Mucosa of rectum (tissue), 2 donors: ENCODE results near the gene FAM180A.

ENCODE experiments used
- H3K27ac ChIP-seq, 2 donors: one replicate each; pipeline ENCODE4 v1.7.0; 2013; ENCODE audit warnings: inconsistent platforms in 2 of 2, low read depth in 2 of 2, low read length in 2 of 2
- H3K27me3 ChIP-seq, 2 donors: one replicate each; pipeline ENCODE4 v1.7.0; 2013; ENCODE audit warnings: low read length in 2 of 2; ENCODE audit not compliant: control insufficient read depth in 2 of 2, insufficient read depth in 2 of 2
- H3K36me3 ChIP-seq, 2 donors: one replicate each; pipeline ENCODE4 v1.7.0; 2013; ENCODE audit warnings: low read length in 2 of 2; ENCODE audit not compliant: control insufficient read depth in 2 of 2, insufficient read depth in 2 of 2
- H3K4me1 ChIP-seq, 2 donors: one replicate each; pipeline ENCODE4 v1.7.0; 2013; ENCODE audit warnings: low read length in 2 of 2, mild to moderate bottlenecking in 1 of 2; ENCODE audit not compliant: control insufficient read depth in 2 of 2, insufficient read depth in 2 of 2
- H3K4me3 ChIP-seq, 2 donors: one replicate each; pipeline ENCODE4 v1.7.0; 2013; ENCODE audit warnings: low read length in 2 of 2
- H3K9ac ChIP-seq, 2 donors: one replicate each; pipeline ENCODE4 v1.7.0; 2013; ENCODE audit warnings: low read length in 2 of 2, low read depth in 1 of 2, mild to moderate bottlenecking in 1 of 2
- H3K9me3 ChIP-seq, 2 donors: one replicate each; pipeline ENCODE4 v1.7.0; 2013; ENCODE audit warnings: low read length in 2 of 2; ENCODE audit not compliant: control insufficient read depth in 2 of 2
- donor health status: healthy.
- donor health status: Normal muscosa, but diverticular disease.

The FAM180A gene

GRCh38 chr7:135716677-135717238 lies 31.9 kb downstream of the FAM180A start:
- no peak overlapping the region for H3K4me3 ChIP-seq
- H3K4me1 ChIP-seq: no peaks in the 10 kb centered on the region
- no peak overlapping the region for H3K9ac ChIP-seq
- no peak overlapping the region for H3K27ac ChIP-seq
- H3K9me3 ChIP-seq: no peaks in the 10 kb centered on the region
- no peaks in the 10 kb centered on the region for H3K36me3 ChIP-seq
- no peaks in the 10 kb centered on the region for H3K27me3 ChIP-seq

GRCh38 chr7:135715673-135716072 lies 32.9 kb downstream of the FAM180A start:
- no peaks in the 10 kb centered on the region for H3K4me1 ChIP-seq
- H3K9ac ChIP-seq: no peak overlapping the region
- no peak overlapping the region for H3K27ac ChIP-seq
- no peaks in the 10 kb centered on the region for H3K36me3 ChIP-seq
- no peaks in the 10 kb centered on the region for H3K9me3 ChIP-seq
- H3K4me3 ChIP-seq: no peak overlapping the region
- H3K27me3 ChIP-seq: no peaks in the 10 kb centered on the region

GRCh38 chr7:135715055-135715522 lies 33.5 kb downstream of the FAM180A start:
- H3K36me3 ChIP-seq: no peaks in the 10 kb centered on the region
- no peak overlapping the region for H3K27ac ChIP-seq
- no peaks in the 10 kb centered on the region for H3K4me1 ChIP-seq
- H3K27me3 ChIP-seq: no peaks in the 10 kb centered on the region
- H3K9me3 ChIP-seq: no peaks in the 10 kb centered on the region
- H3K4me3 ChIP-seq: no peak overlapping the region
- H3K9ac ChIP-seq: no peak overlapping the region

GRCh38 chr7:135714534-135715009 lies 34.0 kb downstream of the FAM180A start:
- Histone ChIP-seq H3K9me3 (no peaks in the 10 kb centered on the region), H3K27ac (no peak overlapping the region), H3K27me3 (no peaks in the 10 kb centered on the region), H3K4me3 (no peak overlapping the region), H3K4me1 (no peaks in the 10 kb centered on the region), H3K36me3 (no peaks in the 10 kb centered on the region), H3K9ac (no peak overlapping the region)

- H3K9me3 ChIP-seq: no peaks in the 10 kb centered on the region
- no peak overlapping the region for H3K4me3 ChIP-seq
- H3K4me1 ChIP-seq: no peaks in the 10 kb centered on the region
- no peak overlapping the region for H3K9ac ChIP-seq
- no peak overlapping the region for H3K27ac ChIP-seq
- no peaks in the 10 kb centered on the region for H3K36me3 ChIP-seq
- H3K27me3 ChIP-seq: no peaks in the 10 kb centered on the region
Measured at GRCh38 chr7:135713836-135714470, 34.7 kb downstream of the FAM180A start.

- no peak overlapping the region for H3K9ac ChIP-seq
- no peaks in the 10 kb centered on the region for H3K9me3 ChIP-seq
- no peaks in the 10 kb centered on the region for H3K27me3 ChIP-seq
- no peaks in the 10 kb centered on the region for H3K36me3 ChIP-seq
- no peak overlapping the region for H3K27ac ChIP-seq
- no peak overlapping the region for H3K4me3 ChIP-seq
- no peaks in the 10 kb centered on the region for H3K4me1 ChIP-seq
Measured at GRCh38 chr7:135712796-135713195, 35.8 kb downstream of the FAM180A start.

GRCh38 chr7:135712182-135712782 lies 36.3 kb downstream of the FAM180A start:
- Histone ChIP-seq H3K4me3 (no peak overlapping the region), H3K27ac (no peak overlapping the region), H3K9ac (no peak overlapping the region), H3K4me1 (no peaks in the 10 kb centered on the region), H3K9me3 (no peaks in the 10 kb centered on the region), H3K27me3 (no peaks in the 10 kb centered on the region), H3K36me3 (no peaks in the 10 kb centered on the region)

- H3K9ac ChIP-seq: no peak overlapping the region
- H3K9me3 ChIP-seq: no peaks in the 10 kb centered on the region
- no peaks in the 10 kb centered on the region for H3K27me3 ChIP-seq
- H3K36me3 ChIP-seq: no peaks in the 10 kb centered on the region
- H3K4me3 ChIP-seq: no peak overlapping the region
- no peak overlapping the region for H3K27ac ChIP-seq
- no peaks in the 10 kb centered on the region for H3K4me1 ChIP-seq
Measured at GRCh38 chr7:135711139-135711469, 37.5 kb downstream of the FAM180A start.

GRCh38 chr7:135710417-135711138 lies 38.0 kb downstream of the FAM180A start:
- Histone ChIP-seq H3K4me3 (no peak overlapping the region), H3K36me3 (no peaks in the 10 kb centered on the region), H3K9me3 (no peaks in the 10 kb centered on the region), H3K4me1 (no peaks in the 10 kb centered on the region), H3K9ac (no peak overlapping the region), H3K27me3 (no peaks in the 10 kb centered on the region), H3K27ac (no peak overlapping the region)

- H3K27ac ChIP-seq: no peak overlapping the region
- no peak overlapping the region for H3K4me3 ChIP-seq
- no peaks in the 10 kb centered on the region for H3K4me1 ChIP-seq
Measured at GRCh38 chr7:135709508-135709907, 39.1 kb downstream of the FAM180A start.

More at GRCh38 chr7:135709508-135709907, 39.1 kb downstream of the FAM180A start:
- Histone ChIP-seq H3K9me3 (no peaks in the 10 kb centered on the region), H3K27me3 (no peaks in the 10 kb centered on the region), H3K36me3 (no peaks in the 10 kb centered on the region), H3K9ac (no peak overlapping the region)
